Measurements from ENCODE around the gene RELN.

DNA sequence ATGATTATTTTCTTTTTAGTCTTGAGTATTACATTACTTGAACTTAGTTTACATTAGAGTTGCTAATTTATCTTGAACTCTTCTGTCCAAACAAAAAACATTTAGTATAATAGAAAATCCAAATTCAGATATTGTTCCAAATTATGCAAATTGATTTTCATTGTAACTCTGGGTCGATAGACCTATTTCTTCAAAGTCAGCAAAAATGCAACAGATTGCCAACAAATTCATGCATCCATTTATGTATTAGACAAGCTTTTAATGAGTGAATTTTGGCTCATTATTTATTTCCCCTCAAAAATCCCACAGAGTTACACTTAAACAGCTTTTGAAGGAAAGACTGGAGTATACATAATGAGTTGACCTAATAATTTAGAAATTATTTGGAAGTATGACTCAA, 240.8 kb downstream of the RELN start:
- TF ChIP-seq, protein P1, sequence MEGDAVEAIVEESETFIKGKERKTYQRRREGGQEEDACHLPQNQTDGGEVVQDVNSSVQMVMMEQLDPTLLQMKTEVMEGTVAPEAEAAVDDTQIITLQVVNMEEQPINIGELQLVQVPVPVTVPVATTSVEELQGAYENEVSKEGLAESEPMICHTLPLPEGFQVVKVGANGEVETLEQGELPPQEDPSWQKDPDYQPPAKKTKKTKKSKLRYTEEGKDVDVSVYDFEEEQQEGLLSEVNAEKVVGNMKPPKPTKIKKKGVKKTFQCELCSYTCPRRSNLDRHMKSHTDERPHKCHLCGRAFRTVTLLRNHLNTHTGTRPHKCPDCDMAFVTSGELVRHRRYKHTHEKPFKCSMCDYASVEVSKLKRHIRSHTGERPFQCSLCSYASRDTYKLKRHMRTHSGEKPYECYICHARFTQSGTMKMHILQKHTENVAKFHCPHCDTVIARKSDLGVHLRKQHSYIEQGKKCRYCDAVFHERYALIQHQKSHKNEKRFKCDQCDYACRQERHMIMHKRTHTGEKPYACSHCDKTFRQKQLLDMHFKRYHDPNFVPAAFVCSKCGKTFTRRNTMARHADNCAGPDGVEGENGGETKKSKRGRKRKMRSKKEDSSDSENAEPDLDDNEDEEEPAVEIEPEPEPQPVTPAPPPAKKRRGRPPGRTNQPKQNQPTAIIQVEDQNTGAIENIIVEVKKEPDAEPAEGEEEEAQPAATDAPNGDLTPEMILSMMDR (IDR thresholded peaks at IDR 0.05), result no peak
- no peak for TF ChIP-seq POLR2A (IDR thresholded peaks at IDR 0.05)

All from lower leg skin (tissue), 3 donors.